Adrenal gland (tissue), 12 donors: ENCODE data around the gene EHMT1. TPM values are rescaled to one million over a fixed set of nuclear protein-coding genes. Genes with fewer than 3 reads are reported as not detected.

Source experiments
- DNase-seq, 7 donors: peaks; one replicate each; pipeline ENCODE4 v3.0.0-alpha.2; 2019 to 2020
- H3K27ac ChIP-seq, 5 donors: fragments of 200-600 bp; sonication (generic) in 4 of 5; 1 replicate in 3 of 5; 2 replicates in 2 of 5; pipeline versions ENCODE4 v1.5.1 to v1.8.0; 2016 to 2020; ENCODE audit warnings: mild to moderate bottlenecking in 1 of 5
- H3K27me3 ChIP-seq: fragments of 200-600 bp; 2 replicates; pipeline ENCODE4 v1.8.0; 2021
- H3K36me3 ChIP-seq, 2 donors: fragments of 200-600 bp; replicated peaks in 1 of 2; 1 replicate in 1 of 2; 2 replicates in 1 of 2; pipeline versions ENCODE4 v1.5.1 to v1.8.0; 2018 to 2022
- H3K4me1 ChIP-seq, 2 donors: fragments of 200-600 bp; replicated peaks in 1 of 2; 1 replicate in 1 of 2; 2 replicates in 1 of 2; pipeline versions ENCODE4 v1.5.1 to v1.8.0; 2018 to 2021
- H3K4me3 ChIP-seq, 4 donors: fragments of 200-600 bp; sonication (generic) in 3 of 4; one replicate each; pipeline ENCODE4 v1.5.1; 2016 to 2018
- H3K9me3 ChIP-seq, 3 donors: fragments of 200-600 bp; sonication (generic) in 1 of 3; replicated peaks in 1 of 3; 1 replicate in 2 of 3; 2 replicates in 1 of 3; pipeline versions ENCODE4 v1.5.1 to v1.8.0; 2016 to 2021
- CTCF ChIP-seq, 6 experiments: fragments of 450-650 bp in 4 of 6; fragments of 200-600 bp in 2 of 6; sonication (generic) in 1 of 6; IDR thresholded peaks; 1 replicate in 5 of 6; 2 replicates in 1 of 6; pipeline versions ENCODE4 v1.5.1 to v1.8.0; 2016 to 2021; ENCODE audit warnings: antibody characterized with exemption in 6 of 6, mild to moderate bottlenecking in 2 of 6, moderate library complexity in 1 of 6
- POLR2A ChIP-seq, 2 donors: fragments of 450-650 bp; IDR thresholded peaks; one replicate each; pipeline ENCODE4 v1.6.1; 2017; ENCODE audit warnings: antibody characterized with exemption in 2 of 2, mild to moderate bottlenecking in 2 of 2, moderate library complexity in 1 of 2
- WGBS, 4 donors: extraction: QIAGEN DNeasy Blood & Tissue Kit in 2 of 4; methylation state at CpG; one replicate each; pipeline versions ENCODE4 v1.1.5 to v1.1.7; 2013 to 2017; 5-methylcytosine and 5-hydroxymethylcytosine counted together
- intact Hi-C, 2 donors: fragments of 100-400 bp; cut with DNase I; formaldehyde crosslinking; loops; one replicate each; pipeline versions ENCODE4 v1.14.1 to v1.15.0; 2022 to 2023
- polyA plus RNA-seq, 3 donors: library from polyadenylated mRNA; stranded (reverse); fragments of 200-250 nt in 2 of 3; fragments of 350-450 nt in 1 of 3; fragmentation: Illumina TruSeq in 1 of 3; extraction: RNeasy Lipid Tissue Mini Kit (QIAGEN cat#74804) in 1 of 3; gene quantifications; one replicate each; pipeline ENCODE4 v1.2.3, GENCODE V29; 2013 to 2014
- total RNA-seq, 9 donors: library from RNA; depleted of rRNA in 4 of 9; stranded (reverse); fragments of >200 nt in 4 of 9; fragments of 120-200 nt in 1 of 9; fragmentation: NEBNext Ultra II Directional in 1 of 9; extraction: Animal tissue kit (Norgen Biotek cat#: 25700) in 1 of 9; gene quantifications; one replicate each; pipeline versions ENCODE4 v1.1.0 to v1.2.4, GENCODE V29; 2013 to 2023
- donor health status: healthy with polysubstance abuse.
- donor health status: Bipolar disorder and iron deficiency.
- donor health status: DM: yes; HTN: yes; CAD: no.
- donor health status: DM: no; HTN: no; CAD: no.
- donor health status: DM: no; HTN: no; CAD: no.
- donor health status: DM: yes; HTN: yes; CAD: no.

EHMT1 gene
- total and polyA plus RNA-seq, 12 donors: 42.0 to 171 (median 71.0) TPM

GRCh38 chr9:137671196-137671538 lies 52.4 kb downstream of the EHMT1 start:
- intact Hi-C loops: loop anchor here in 1 of 2 donors (10.0 kb wide), 1 partner anchor 94 kb away; no protein-coding TSS in a partner anchor
- TF ChIP-seq CTCF (IDR thresholded peaks at IDR 0.05) (no peak), POLR2A (IDR thresholded peaks at IDR 0.05) (no peak)
- Histone ChIP-seq H3K36me3 (no peaks in the 10 kb centered on the region), H3K4me1 (peaks cover 47 to 65% of the 10 kb centered on the region in 2 donors), H3K27me3 (no peaks in the 10 kb centered on the region), H3K27ac (peak overlapping the region; percentile 48 to 82 (median 65)), H3K9me3 (no peaks in the 10 kb centered on the region), H3K4me3 (no peak overlapping the region)
- no peak for DNase-seq
- 41 to 54% (median 47%) methylated on average over 3 of the region's 3 CpGs for WGBS, 4 donors

- intact Hi-C loops: loop anchor here in 1 of 2 donors (10.0 kb wide), 1 partner anchor 93 kb away; no protein-coding TSS in a partner anchor
- no peak for TF ChIP-seq POLR2A (IDR thresholded peaks at IDR 0.05)
- TF ChIP-seq CTCF (IDR thresholded peaks at IDR 0.05): no peak
- Histone ChIP-seq H3K27ac (peak overlapping the region in 4 of 5 donors; percentile 15 to 82 (median 50)), H3K36me3 (no peaks in the 10 kb centered on the region), H3K27me3 (no peaks in the 10 kb centered on the region), H3K4me1 (peaks cover 41 to 59% of the 10 kb centered on the region in 2 donors), H3K9me3 (no peaks in the 10 kb centered on the region), H3K4me3 (no peak overlapping the region)
- 77 to 88% (median 85%) methylated on average over 5 to 8 of the region's 8 CpGs for WGBS, 4 donors
- no peak for DNase-seq
Observed at GRCh38 chr9:137671721-137672120, 52.9 kb downstream of the EHMT1 start.

DNA sequence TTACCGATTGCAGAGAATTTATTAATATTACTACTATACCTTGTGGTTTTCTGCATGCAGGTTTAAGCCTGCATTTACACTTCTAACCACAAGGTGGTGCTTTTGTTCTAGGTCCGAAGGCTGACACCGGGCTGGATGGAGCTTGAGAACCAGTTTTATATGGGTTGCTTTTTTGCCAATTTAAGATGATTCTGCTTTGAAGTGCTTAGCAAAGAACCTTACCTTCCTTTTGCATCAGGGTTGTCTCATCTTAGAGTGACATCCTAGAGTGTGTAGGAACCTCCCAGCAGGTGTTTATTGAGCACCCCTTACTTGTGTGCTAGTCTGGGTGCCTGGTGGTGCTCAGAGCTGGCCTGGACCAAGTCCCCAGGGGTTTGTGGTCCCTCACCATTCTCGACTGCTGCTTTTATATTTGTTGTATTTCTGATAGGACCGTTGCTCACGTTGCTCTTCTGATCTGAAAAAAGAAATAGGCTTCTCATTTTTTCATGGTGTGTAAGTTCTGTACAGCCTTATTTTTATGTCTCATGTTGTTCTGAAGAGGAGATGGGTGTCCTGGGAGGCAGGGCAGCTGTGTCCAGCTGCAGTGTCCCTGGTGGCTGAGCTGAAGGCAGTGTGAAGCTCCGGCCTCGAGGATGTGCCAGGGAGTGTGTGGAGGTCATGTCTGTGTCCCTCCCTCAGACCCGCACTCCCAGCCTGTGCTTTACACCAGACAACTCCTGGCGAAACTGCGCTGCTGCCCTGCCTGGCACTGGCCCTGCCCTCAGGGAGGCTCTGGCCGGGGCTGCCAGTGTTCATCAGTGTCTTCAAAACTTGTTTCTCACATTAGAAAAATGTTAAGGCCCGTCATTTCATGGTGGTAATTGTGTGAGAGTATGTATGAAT lies 54.3 kb downstream of the EHMT1 start:
- intact Hi-C loops: loop anchor here in 1 of 2 donors (10.0 kb wide), 1 partner anchor 92 kb away; no protein-coding TSS in a partner anchor
- H3K4me3 ChIP-seq: no peak overlapping the region
- H3K36me3 ChIP-seq: no peaks in the 10 kb centered on the region
- 19 to 29% (median 28%) methylated on average over 10 to 13 of the region's 13 CpGs for WGBS, 4 donors
- H3K9me3 ChIP-seq: no peaks in the 10 kb centered on the region
- peak overlapping the region in 3 of 5 donors; percentile 29 to 67 (median 59) for H3K27ac ChIP-seq
- TF ChIP-seq CTCF (IDR thresholded peaks at IDR 0.05) (peak; percentile 78 to 90 (median 83)), POLR2A (IDR thresholded peaks at IDR 0.05) (no peak)
- H3K4me1 ChIP-seq: peaks cover 33 to 49% of the 10 kb centered on the region in 2 donors
- no peaks in the 10 kb centered on the region for H3K27me3 ChIP-seq
- peak in 6 of 7 donors; percentile 52 to 80 (median 70) for DNase-seq

DNA sequence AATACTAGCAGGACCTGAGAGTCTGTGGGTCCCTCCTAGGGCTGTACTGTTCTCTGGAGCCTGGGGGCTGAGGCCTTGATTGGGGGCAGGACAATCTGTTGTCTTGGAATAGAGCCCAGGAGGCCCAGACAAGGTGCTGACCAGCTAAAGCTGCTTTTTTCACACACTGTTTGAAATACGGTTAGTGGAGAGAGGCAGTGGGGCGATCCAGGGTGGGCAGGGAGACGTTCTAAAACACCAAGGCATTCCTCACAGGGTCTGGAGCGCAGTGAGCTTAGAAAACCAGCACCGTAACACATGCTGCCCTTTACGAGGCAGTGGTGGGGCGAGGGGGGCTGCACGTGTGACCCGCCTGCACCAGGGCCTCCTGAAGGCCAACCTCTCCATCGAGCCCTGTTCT lies 55.1 kb downstream of the EHMT1 start:
- DNase-seq: no peak
- Histone ChIP-seq H3K27me3 (no peaks in the 10 kb centered on the region), H3K27ac (peak overlapping the region in 4 of 5 donors; percentile 28 to 67 (median 44)), H3K9me3 (no peaks in the 10 kb centered on the region), H3K4me1 (peaks cover 33 to 49% of the 10 kb centered on the region in 2 donors), H3K36me3 (no peaks in the 10 kb centered on the region), H3K4me3 (no peak overlapping the region)
- intact Hi-C loops: loop anchor here in 1 of 2 donors (10.0 kb wide), 1 partner anchor 91 kb away; no protein-coding TSS in a partner anchor
- TF ChIP-seq POLR2A (IDR thresholded peaks at IDR 0.05): no peak
- no peak for TF ChIP-seq CTCF (IDR thresholded peaks at IDR 0.05)
- WGBS, 4 donors: 50 to 59% (median 52%) methylated on average over 3 to 10 of the region's 10 CpGs
